Breast epithelium (tissue), 3 donors: Measurements from ENCODE around the gene REXO1.

Experiments
- CTCF ChIP-seq, 3 donors: fragments of 450-650 bp; IDR thresholded peaks; one replicate each; pipeline ENCODE4 v1.5.1; 2016 to 2017; ENCODE audit warnings: antibody characterized with exemption in 3 of 3, mild to moderate bottlenecking in 3 of 3, moderate library complexity in 3 of 3
- POLR2A ChIP-seq: fragments of 450-650 bp; IDR thresholded peaks from one replicate; pipeline ENCODE4 v1.6.1; 2016; ENCODE audit warnings: antibody characterized with exemption, mild to moderate bottlenecking, moderate library complexity

GRCh38 chr19:1884291-1884718 lies 36.0 kb upstream of the REXO1 start:
- TF ChIP-seq CTCF (IDR thresholded peaks at IDR 0.05) (no peak), POLR2A (no peak)
